Upper lobe of right lung (tissue), 1 donor: ENCODE measurements around the gene APOL5. TPM values are rescaled to one million over a fixed set of nuclear protein-coding genes. Genes with fewer than 3 reads are reported as not detected.
"Not testable (repeated sequence)": the region's sequence is repeated elsewhere in the genome, so short reads cannot be mapped to it uniquely, and the experiment has no call there.

Experiments used
- ATAC-seq: fragments of 200-7000 bp; cut with Tn5 transposase; one replicate; pipeline ENCODE4 v1.9.1; 2020; ENCODE audit warnings: mild to moderate bottlenecking, moderate library complexity
- DNase-seq: peaks from one replicate; pipeline ENCODE4 v3.0.0-alpha.2; 2020
- H3K27ac ChIP-seq: fragments of 200-600 bp; one replicate; pipeline ENCODE4 v1.8.0; 2022
- H3K27me3 ChIP-seq: fragments of 200-600 bp; one replicate; pipeline ENCODE4 v1.8.0; 2022; ENCODE audit warnings: mild to moderate bottlenecking
- H3K36me3 ChIP-seq: fragments of 200-600 bp; one replicate; pipeline ENCODE4 v1.8.0; 2022
- H3K4me1 ChIP-seq: fragments of 200-600 bp; one replicate; pipeline ENCODE4 v1.8.0; 2022
- H3K4me3 ChIP-seq: fragments of 200-600 bp; one replicate; pipeline ENCODE4 v1.8.0; 2022; ENCODE audit warnings: mild to moderate bottlenecking
- H3K9me3 ChIP-seq: fragments of 200-600 bp; one replicate; pipeline ENCODE4 v1.8.0; 2022
- intact Hi-C: fragments of 100-400 bp; cut with DNase I; formaldehyde crosslinking; loops from one replicate; pipeline ENCODE4 v1.11.0; 2022
- total RNA-seq: library from RNA; stranded (reverse); fragmentation: NEBNext Ultra II Directional; extraction: Animal tissue kit (Norgen Biotek cat#: 25700); gene quantifications from one replicate; pipeline ENCODE4 v1.2.1, GENCODE V29; 2021
- TF ChIP-seq, protein P1 (sequence below): fragments of 200-600 bp; IDR thresholded peaks from one replicate; pipeline ENCODE4 v1.8.0; 2022; ENCODE audit warnings: antibody characterized with exemption
- donor health status: DM: no; HTN: yes; CAD: no; lungs with severe emphysema.

APOL5 gene
- total RNA-seq, 1 donor from 2014 or later = not detected

- H3K4me3 ChIP-seq = no peak overlapping the region
- H3K27me3 ChIP-seq = no peaks in the 10 kb centered on the region
- DNase-seq = no peak
- TF ChIP-seq, protein P1, sequence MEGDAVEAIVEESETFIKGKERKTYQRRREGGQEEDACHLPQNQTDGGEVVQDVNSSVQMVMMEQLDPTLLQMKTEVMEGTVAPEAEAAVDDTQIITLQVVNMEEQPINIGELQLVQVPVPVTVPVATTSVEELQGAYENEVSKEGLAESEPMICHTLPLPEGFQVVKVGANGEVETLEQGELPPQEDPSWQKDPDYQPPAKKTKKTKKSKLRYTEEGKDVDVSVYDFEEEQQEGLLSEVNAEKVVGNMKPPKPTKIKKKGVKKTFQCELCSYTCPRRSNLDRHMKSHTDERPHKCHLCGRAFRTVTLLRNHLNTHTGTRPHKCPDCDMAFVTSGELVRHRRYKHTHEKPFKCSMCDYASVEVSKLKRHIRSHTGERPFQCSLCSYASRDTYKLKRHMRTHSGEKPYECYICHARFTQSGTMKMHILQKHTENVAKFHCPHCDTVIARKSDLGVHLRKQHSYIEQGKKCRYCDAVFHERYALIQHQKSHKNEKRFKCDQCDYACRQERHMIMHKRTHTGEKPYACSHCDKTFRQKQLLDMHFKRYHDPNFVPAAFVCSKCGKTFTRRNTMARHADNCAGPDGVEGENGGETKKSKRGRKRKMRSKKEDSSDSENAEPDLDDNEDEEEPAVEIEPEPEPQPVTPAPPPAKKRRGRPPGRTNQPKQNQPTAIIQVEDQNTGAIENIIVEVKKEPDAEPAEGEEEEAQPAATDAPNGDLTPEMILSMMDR = no peak
- intact Hi-C loops = no loop called here
- H3K36me3 ChIP-seq = no peaks in the 10 kb centered on the region
- H3K9me3 ChIP-seq = no peaks in the 10 kb centered on the region
- no peaks in the 10 kb centered on the region for H3K4me1 ChIP-seq
- no peak overlapping the region for H3K27ac ChIP-seq
- ATAC-seq = no peak
Observed at GRCh38 chr22:35733791-35734516, 16.3 kb downstream of the APOL5 start.

GRCh38 chr22:35734517-35734827 lies 16.8 kb downstream of the APOL5 start:
- Histone ChIP-seq H3K9me3 (no peaks in the 10 kb centered on the region), H3K27ac (no peak overlapping the region), H3K27me3 (no peaks in the 10 kb centered on the region), H3K4me3 (no peak overlapping the region), H3K4me1 (no peaks in the 10 kb centered on the region), H3K36me3 (no peaks in the 10 kb centered on the region)
- intact Hi-C loops = no loop called here
- DNase-seq = no peak
- ATAC-seq = no peak
- TF ChIP-seq, protein P1 = no peak

- Histone ChIP-seq H3K4me1 (no peaks in the 10 kb centered on the region), H3K4me3 (no peak overlapping the region), H3K36me3 (no peaks in the 10 kb centered on the region), H3K27me3 (no peaks in the 10 kb centered on the region), H3K9me3 (no peaks in the 10 kb centered on the region), H3K27ac (no peak overlapping the region)
- ATAC-seq = no peak
- TF ChIP-seq, protein P1 = no peak
- DNase-seq = no peak
- intact Hi-C loops = no loop called here
Observed at GRCh38 chr22:35735542-35735941, 17.9 kb downstream of the APOL5 start.

GRCh38 chr22:35736166-35736565 lies 18.5 kb downstream of the APOL5 start:
- no peaks in the 10 kb centered on the region for H3K36me3 ChIP-seq
- no peaks in the 10 kb centered on the region for H3K27me3 ChIP-seq
- intact Hi-C loops = no loop called here
- no peak overlapping the region for H3K27ac ChIP-seq
- DNase-seq (no peak), ATAC-seq (no peak)
- H3K4me1 ChIP-seq = no peaks in the 10 kb centered on the region
- no peaks in the 10 kb centered on the region for H3K9me3 ChIP-seq
- TF ChIP-seq, protein P1 = no peak
- H3K4me3 ChIP-seq = no peak overlapping the region

- H3K27ac ChIP-seq = no peak overlapping the region
- TF ChIP-seq, protein P1 = no peak
- ATAC-seq (no peak), DNase-seq (no peak)
- no peaks in the 10 kb centered on the region for H3K36me3 ChIP-seq
- H3K27me3 ChIP-seq = no peaks in the 10 kb centered on the region
- H3K9me3 ChIP-seq = no peaks in the 10 kb centered on the region
- no peaks in the 10 kb centered on the region for H3K4me1 ChIP-seq
- intact Hi-C loops = no loop called here
- no peak overlapping the region for H3K4me3 ChIP-seq
Observed at GRCh38 chr22:35736701-35737100, 19.0 kb downstream of the APOL5 start.

DNA sequence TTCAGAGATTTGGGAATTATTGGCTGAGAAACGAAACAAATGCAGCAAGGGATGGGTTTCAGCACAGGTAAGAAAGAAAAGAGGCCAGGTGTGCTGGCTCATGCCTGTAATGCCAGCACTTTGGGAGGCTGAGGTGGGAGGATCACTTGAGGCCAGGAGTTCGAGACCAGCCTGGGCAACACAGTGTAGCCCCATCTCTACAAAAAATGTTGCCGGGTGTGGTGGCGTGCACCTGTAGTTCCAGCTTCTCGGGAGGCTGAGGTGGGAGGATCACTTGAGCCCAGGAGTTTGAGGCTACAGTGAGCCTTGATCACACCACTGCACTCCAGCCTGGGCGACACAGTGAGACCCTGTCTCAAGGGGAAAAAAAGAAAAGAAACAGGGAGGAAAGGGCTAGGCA lies 20.2 kb downstream of the APOL5 start:
- H3K36me3 ChIP-seq, H3K27me3 ChIP-seq, H3K4me3 ChIP-seq, ATAC-seq, H3K27ac ChIP-seq, H3K4me1 ChIP-seq, intact Hi-C loops, H3K9me3 ChIP-seq, DNase-seq: not testable (repeated sequence)
